Body of pancreas (tissue), 4 donors: ENCODE results near the gene SLC39A3.

Experiments
- CTCF ChIP-seq, 7 experiments: fragments of 450-650 bp in 4 of 7; fragments of 200-600 bp in 3 of 7; sonication (generic) in 3 of 7; IDR thresholded peaks; one replicate each; pipeline ENCODE4 v1.5.1; 2016 to 2019; ENCODE audit warnings: antibody characterized with exemption in 7 of 7
- POLR2A ChIP-seq, 3 donors: fragments of 450-650 bp; IDR thresholded peaks; one replicate each; pipeline ENCODE4 v1.6.1; 2016; ENCODE audit warnings: antibody characterized with exemption in 3 of 3, mild to moderate bottlenecking in 2 of 3

GRCh38 chr19:2782329-2782935 is 42.6 kb upstream of the SLC39A3 start:
- no peak for TF ChIP-seq CTCF (IDR thresholded peaks at IDR 0.05)
- no peak for TF ChIP-seq POLR2A (IDR thresholded peaks at IDR 0.05)
